A204.1 (cell line): ENCODE results near the gene REV3L.
A peak's percentile ranks its signal among the peaks of the same experiment; 100 is the strongest.

Experiments used
- FAIRE-seq: peaks from 2 replicates; lab custom pipeline; 2012; peaks lifted over from hg19 to GRCh38; lab: Jason Lieb, UNC

Gene REV3L

GRCh38 chr6:111418971-111419693 lies 63.9 kb downstream of the REV3L start:
- no peak for FAIRE-seq

DNA sequence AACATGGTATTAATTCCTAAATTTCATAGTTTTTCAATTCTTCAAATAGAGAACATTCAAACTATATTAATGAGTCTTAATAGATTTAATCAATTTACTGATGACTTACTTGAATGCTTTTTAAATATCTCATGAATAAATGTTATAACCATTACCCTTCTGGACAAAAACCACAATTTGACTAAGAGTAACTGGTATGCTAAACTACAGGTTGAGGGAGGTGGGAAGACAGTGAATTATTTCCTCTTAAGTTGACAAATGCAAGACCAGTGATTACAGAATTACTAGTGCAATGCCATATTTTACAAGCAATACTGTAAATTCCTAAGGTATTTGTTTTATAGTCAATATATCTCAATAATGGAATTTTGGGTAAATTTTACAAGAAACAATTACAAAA lies 65.1 kb downstream of the REV3L start:
- FAIRE-seq: no peak

DNA sequence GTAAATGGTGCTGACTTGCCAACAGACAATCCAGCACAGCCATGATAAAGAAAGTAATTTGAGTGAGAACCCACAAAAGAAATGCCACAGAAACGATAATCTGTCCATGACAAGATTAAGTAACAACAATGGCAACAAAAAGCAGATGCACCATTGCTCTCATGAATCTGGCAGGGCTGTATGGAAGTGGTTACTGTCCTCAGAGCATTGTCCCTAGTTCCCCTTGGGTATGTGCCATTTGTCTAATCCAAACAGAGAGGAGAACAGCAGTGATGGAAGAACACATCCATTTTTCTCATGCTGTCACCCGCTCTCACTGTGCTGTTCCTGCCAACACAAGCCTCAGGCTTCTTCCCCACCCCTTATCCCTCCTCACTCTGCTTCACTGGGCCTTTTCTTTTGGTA lies 65.8 kb downstream of the REV3L start:
- no peak for FAIRE-seq

- no peak for FAIRE-seq
Observed at GRCh38 chr6:111416529-111416928, 66.5 kb downstream of the REV3L start.

GRCh38 chr6:111414373-111414772 lies 68.6 kb downstream of the REV3L start:
- no peak for FAIRE-seq

GRCh38 chr6:111411978-111412566 lies 70.9 kb downstream of the REV3L start:
- no peak for FAIRE-seq

- FAIRE-seq: no peak
Observed at GRCh38 chr6:111411046-111411445, 72.0 kb downstream of the REV3L start.

DNA sequence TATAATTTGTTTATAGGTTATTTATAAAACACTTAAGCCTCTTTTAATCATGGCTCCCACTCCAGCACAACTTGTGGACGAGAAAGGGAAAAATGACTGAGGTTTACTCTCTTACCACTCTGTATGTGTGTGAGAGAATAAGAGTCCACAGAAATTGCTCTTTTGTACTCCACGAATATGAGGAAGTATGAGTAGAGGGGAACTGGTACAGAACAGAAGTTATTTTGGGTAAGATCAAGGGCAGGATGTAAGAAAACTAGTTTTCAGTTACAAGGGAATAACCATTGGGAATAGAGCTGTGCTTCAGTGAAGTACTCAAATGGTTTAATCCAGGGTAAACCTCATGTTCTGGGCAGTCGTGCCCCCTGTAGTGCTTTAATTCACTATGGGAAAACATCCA lies 72.6 kb downstream of the REV3L start:
- no peak for FAIRE-seq

GRCh38 chr6:111409430-111409829 lies 73.6 kb downstream of the REV3L start:
- FAIRE-seq: no peak

DNA sequence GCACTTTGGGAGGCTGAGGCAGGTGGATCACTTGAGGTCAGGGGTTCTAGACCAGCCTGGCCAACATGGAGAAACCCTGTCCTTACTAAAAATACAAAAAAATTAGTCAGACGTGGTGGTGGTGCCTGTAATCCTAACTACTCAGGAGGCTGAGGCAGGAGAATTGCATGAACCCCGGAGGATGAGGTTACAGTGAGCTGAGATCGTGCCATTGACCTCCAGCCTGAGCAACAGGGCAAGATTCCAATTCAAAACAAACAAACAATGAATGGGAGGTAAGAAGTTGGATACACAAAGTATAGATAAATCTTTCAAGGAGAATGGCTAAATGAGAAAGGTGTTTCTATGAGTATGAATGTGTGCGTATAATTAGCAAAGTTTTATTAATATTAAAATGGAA lies 75.3 kb downstream of the REV3L start:
- no peak for FAIRE-seq

GRCh38 chr6:111406200-111406721 lies 76.8 kb downstream of the REV3L start:
- FAIRE-seq: no peak

DNA sequence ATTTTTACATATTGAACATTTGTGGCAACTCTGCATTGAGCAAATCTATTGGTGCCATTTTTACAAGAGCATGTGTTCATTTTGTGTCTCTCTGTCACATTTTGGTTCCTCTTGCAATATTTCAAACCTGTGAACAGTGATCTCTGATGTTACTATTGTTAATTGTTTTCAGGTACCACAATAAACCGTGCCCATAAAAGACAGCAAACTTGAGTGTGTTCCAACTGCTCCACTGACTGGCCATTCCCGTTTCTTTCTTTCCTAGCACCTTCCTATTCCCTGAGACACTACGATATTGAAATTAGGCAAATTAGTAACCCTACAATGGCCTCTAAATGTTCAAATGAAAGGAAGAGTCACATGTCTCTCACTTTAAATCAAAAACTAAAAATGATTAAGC lies 79.6 kb downstream of the REV3L start:
- FAIRE-seq: no peak

DNA sequence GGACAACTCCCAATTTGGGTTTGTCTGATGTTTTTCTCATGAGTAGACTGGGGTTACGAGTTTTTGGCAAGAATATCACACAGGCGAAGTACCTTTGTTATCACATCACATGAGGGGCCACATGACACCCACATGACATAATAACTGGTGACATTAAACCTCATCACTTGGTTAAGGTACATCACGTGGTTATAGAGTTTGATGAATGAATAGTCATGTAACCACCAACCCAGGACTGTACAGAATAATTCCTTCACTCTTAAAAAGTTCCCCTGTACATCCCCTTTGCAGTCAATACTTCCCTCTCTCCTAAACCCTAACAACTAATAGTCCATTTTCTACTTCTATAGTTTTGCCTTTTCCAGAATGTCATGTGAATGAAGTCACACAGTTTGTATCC lies 83.4 kb downstream of the REV3L start:
- FAIRE-seq: no peak

- FAIRE-seq: no peak
Observed at GRCh38 chr6:111388681-111389080, 94.3 kb downstream of the REV3L start.

DNA sequence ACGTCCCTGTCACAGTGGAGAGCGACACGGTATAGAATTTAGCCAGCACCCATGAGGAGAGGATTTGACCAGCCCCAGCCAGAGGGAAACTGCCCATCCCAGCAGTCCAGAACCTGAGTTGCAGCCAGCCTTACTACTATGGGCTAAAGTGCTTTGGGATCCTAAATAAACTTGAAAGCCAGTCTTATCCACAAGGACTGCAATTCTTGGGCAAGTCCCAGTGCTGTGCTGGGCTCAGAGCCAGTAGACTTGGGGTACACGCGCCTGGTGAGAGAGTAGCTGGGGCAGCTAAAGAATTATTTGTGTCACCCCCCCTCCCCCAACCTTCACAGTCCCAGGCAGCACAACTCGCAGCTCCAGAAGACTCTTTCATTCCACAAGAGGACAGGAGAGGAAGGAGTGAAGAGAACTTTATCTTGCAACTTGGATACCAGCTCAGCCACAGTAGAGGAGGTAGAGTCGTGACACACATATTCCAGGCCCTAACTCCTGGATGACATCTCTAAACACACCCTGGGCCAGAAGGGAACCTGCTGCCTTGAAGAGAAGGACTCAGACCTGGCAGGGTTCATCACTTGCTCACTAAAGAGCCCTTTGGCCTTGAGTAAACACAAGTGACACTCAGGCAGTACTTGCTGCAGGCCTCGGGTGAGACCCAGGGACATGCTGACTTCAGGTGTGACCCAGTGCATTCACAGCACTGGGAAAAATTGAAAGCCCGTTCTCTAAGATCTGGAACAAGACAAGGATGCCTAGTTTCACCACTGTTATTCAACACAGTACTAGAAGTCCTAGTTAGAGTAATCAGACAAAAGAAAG lies 100.3 kb downstream of the REV3L start:
- no peak for FAIRE-seq

DNA sequence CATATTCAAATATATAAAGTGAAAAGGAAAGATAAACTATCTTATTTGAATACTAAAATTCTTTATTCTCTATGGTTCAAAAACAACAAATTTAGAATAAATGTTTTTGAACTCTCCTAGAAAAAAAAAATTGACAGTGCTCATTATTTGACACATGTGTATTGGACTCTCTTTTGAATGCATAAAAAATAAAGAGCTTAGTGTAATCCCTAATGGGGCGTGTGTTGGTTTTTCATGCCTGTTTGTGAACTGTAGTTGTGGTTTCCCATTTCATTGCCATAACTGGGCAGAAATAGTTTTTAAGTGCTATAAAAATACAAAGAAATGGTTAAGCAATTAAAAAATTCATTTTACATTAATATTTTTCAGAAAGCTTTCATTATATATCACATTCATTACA lies 101.3 kb downstream of the REV3L start:
- no peak for FAIRE-seq

GRCh38 chr6:111381123-111381522 lies 101.9 kb downstream of the REV3L start:
- peak; percentile 3 for FAIRE-seq

DNA sequence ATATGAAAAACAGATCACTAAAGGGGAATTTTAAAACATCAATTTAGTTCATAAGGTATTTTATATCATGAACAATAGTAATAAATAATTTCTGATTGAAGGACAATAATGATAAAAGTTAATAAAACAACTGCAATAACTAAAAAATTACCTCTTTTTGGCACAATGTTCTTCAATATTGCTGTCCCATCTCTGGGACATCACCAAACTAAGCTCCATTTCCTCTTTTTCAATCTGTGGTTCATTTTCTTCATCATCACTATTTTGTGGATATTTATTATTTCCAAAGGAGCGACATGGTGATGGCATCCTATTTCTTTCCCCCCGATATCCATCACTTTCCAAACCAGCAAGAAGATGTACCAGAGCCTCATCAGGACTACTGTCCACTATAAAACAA lies 103.2 kb downstream of the REV3L start:
- no peak for FAIRE-seq

DNA sequence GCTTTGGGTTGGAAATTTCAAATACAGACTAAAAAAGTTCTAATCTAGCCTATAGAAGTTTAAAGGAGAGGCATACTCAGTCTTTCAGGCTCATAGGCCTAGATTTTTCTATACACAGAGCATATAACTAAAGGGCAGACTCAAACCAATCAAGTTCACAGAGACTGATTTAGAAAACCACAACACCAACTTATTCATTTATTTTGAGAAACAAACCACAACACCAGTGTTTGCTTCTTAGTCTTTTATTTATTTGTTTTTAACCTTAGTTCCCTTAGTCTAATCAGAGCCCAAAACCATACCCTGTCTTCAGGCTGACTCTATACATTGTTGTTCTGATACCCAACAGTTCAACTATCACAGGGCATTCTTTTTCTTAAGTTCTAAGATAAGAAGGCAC lies 103.7 kb downstream of the REV3L start:
- FAIRE-seq: no peak

DNA sequence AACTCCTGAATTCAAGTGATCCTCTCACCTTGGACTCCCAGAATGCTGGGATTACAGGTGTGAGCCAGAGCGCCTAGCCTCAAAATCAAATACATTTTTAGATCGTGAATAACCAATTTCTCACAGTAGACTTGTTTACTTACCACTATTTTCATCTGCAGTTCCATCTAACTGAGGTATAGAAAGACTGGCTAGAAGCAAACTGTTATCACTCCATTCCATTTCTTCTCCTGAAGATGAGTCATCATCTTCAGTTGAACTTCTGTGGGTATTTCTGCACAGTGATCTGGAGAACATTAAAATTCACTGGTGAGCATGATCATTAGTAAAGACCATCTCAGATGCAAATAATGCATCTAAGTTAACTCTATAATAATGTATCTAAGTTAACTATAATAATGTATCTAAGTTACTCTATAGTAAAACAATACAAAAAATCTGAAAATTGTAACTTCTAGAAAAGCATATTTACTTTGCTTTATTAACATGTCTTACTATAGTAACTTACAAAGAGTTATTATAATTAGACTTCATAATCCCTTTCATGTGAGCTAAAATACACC lies 105.4 kb downstream of the REV3L start:
- FAIRE-seq: peak; percentile 34

GRCh38 chr6:111367393-111368088 lies 115.5 kb downstream of the REV3L start:
- FAIRE-seq: no peak

DNA sequence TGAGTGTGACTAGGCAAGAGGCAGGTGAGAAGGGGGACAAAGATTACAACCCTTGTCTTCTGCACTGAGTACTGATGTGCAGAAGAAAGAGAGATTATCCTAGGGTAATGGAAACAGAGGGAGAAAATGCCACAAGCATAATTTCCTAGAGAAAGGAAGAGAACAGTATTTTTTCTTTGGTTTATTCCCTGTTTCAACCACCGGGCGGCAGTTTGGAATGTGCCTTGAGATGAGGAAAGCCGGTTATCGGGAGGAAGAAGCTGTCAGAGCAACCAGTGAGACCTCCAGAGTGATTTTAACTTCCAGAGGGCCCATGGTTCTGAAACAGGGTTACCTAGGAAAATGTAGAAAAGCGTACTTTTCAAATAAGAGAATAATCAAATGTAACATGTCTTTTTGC lies 121.4 kb downstream of the REV3L start:
- peak; percentile 72 for FAIRE-seq
